Measurements from ENCODE around the gene ADGRB3.

GRCh38 chr6:69116658-69117057 lies 481.6 kb downstream of the ADGRB3 start:
- TF ChIP-seq CTCF (IDR thresholded peaks at IDR 0.05) (no peak), POLR2A (IDR thresholded peaks at IDR 0.05) (no peak)
